ENCODE data around the gene HSPA12B. TPM values are rescaled to one million over a fixed set of nuclear protein-coding genes. Genes with fewer than 3 reads are reported as not detected.
A peak's percentile ranks its signal among the peaks of the same experiment; 100 is the strongest.

HSPA12B gene
- total and polyA plus RNA-seq, 2 of the 4 experiments (the other 2 are of a cell fraction), result not detected

DNA sequence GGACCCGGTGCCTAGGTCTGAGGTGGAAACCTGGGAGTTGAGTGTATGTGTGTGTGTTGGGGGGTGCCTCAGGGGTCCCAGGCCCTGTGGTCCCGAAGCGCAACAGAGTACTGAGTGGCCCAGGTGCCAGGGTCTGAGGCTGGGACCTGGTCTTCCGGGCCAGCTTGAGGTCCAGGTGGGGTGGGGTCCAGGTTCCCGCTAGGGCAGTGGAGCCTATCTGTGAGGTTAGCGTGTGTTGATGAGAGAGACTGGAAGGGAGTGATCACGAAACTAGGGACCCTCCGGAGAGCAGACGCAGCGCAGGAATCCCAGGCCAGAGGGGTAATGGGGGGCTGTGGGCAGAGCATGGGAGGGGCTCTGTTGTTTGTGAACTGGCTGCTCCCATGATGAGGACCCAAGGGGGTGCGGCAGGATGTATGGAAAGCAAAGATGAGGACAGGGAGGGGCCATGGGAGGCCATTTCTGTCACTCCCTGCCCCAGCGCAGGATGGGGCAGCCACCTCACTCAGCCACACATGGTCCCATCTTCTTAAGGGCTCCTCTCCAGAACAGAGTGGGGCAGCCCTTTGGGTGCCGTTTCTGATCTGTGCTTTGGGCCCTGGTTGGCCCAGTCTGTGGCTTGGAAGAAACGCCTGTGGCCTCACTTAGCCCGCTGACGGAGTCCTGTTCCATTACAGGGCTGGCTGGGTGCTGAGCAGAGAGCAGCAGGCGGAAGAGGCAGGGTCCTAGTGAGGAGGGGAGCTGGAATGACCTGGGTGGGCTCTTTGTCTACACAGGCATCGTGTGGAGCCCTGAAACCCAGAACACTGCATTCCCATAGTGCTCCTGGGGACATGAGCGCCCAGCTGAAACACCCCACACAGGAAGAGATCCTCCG lies 872 bp downstream of the HSPA12B start:
- intact Hi-C loops (cut with micrococcal nuclease), result no loop called here
- Histone ChIP-seq H3K9me3 (ENCODE audit: control insufficient read depth, insufficient read depth, low read length) (no peaks in the 10 kb centered on the region), H2AFZ (replicated peaks; ENCODE audit: low read length, poor library complexity) (peak overlapping the region; percentile 56), H3K36me3 (ENCODE audit: control insufficient read depth, insufficient read depth, low read length) (no peaks in the 10 kb centered on the region), H4K8ac (ENCODE audit: low read depth in 2 of 2, low read length in 2 of 2) (no peak overlapping the region), H3K18ac (ENCODE audit: low read depth, low read length) (no peak overlapping the region), H3K56ac (ENCODE audit: extremely low read depth, insufficient read depth, low read length) (no peak overlapping the region), H2BK120ac (ENCODE audit: low read depth, low read length) (no peak overlapping the region), H3K4me3 (ENCODE audit: insufficient read depth, low read depth, low read length) (no peak overlapping the region), H2AK5ac (ENCODE audit: low read depth, low read length) (no peak overlapping the region), H3K27me3 (ENCODE audit: control insufficient read depth, insufficient read depth, low read length) (peaks cover 72% of the 10 kb centered on the region), H4K20me1 (ENCODE audit: insufficient read depth, low read length) (no peaks in the 10 kb centered on the region), H4K91ac (ENCODE audit: insufficient read depth, low read depth, low read length) (no peak overlapping the region), H3K4me2 (ENCODE audit: low read depth, low read length) (no peak overlapping the region), H3K4me1 (ENCODE audit: control insufficient read depth, insufficient read depth, low read length) (no peaks in the 10 kb centered on the region), H2BK5ac (ENCODE audit: low read depth, low read length, poor library complexity, severe bottlenecking) (no peak overlapping the region), H3K27ac (ENCODE audit: insufficient read depth, low read length) (no peak overlapping the region), H3K9ac (ENCODE audit: low read depth, low read length) (no peak overlapping the region), H3K9me1 (ENCODE audit: insufficient read depth, low read length) (0 out of 2 replicates have a peak, but pooled peaks cover 2% of the 10 kb centered on the region), H3K14ac (replicated peaks; ENCODE audit: low read depth, low read length) (no peak overlapping the region), H3K79me1 (ENCODE audit: low read depth in 1 of 2, low read length in 2 of 2) (no peaks in the 10 kb centered on the region), H3K23ac (ENCODE audit: low read depth, low read length) (no peak overlapping the region), H2AK9ac (replicated peaks; ENCODE audit: low read depth, low read length, poor library complexity) (no peak overlapping the region), H4K5ac (ENCODE audit: low read depth, low read length) (no peak overlapping the region), H3K4ac (ENCODE audit: low read depth, low read length) (no peak overlapping the region), H2BK20ac (ENCODE audit: low read depth, low read length) (no peak overlapping the region), H2BK15ac (ENCODE audit: low read depth, low read length) (no peak overlapping the region)
- TF ChIP-seq USF2 (IDR thresholded peaks at IDR 0.05; ENCODE audit: low read depth, low read length), result no peak
- TF ChIP-seq CHD1 (IDR thresholded peaks at IDR 0.05; ENCODE audit: low read depth, low read length), result no peak
- TF ChIP-seq CTCF (conservative IDR thresholded peaks at IDR 0.05; ENCODE audit: low read depth, low read length), result no peak
- TF ChIP-seq BHLHE40 (IDR thresholded peaks at IDR 0.05; ENCODE audit: low read depth, low read length), result no peak
- no peak for TF ChIP-seq RCOR1 (IDR thresholded peaks at IDR 0.05; ENCODE audit: insufficient replicate concordance, low read length)
- no peak for TF ChIP-seq MAZ (IDR thresholded peaks at IDR 0.05; ENCODE audit: borderline replicate concordance, low read depth, low read length)
- TF ChIP-seq NFE2L2 (IDR thresholded peaks at IDR 0.05; ENCODE audit: low read depth, low read length), result no peak
- no peak for TF ChIP-seq CEBPB (IDR thresholded peaks at IDR 0.05; ENCODE audit: low read depth, low read length)
- TF ChIP-seq RAD21 (IDR thresholded peaks at IDR 0.05; ENCODE audit: low read length), result no peak
- DNase-seq (no peak), ATAC-seq (ENCODE audit: low read depth) (no peak)
- BruUV-seq (replicated peaks), result no TSS peak
- POLR2A ChIA-PET (ENCODE audit: unreplicated experiment), result no interaction called here
- in situ Hi-C loops (cut with MboI; ENCODE audit: low sequenced_read_pairs), result no loop called here
- CTCF ChIA-PET, result no interaction called here
- WGBS, 2 experiments (ENCODE audit: extremely low coverage in 2 of 2, insufficient read length in 1 of 2), result 49% methylated on average over 5 of the region's 20 CpGs; no CpG with 5 or more reads in 1 of the 2 experiments
- dilution Hi-C loops (cut with HindIII; ENCODE audit: low sequenced_read_pairs, unreplicated experiment), result no loop called here

Measured in IMR-90 (cell line).